DOHH2 (cell line): ENCODE measurements around the gene TJP2.

Source experiments
- H3F3A ChIP-seq: fragments of 200-600 bp; sonication (generic), shearing (Covaris generic); 2 replicates; pipeline ENCODE4 v1.6.0; 2016; ENCODE audit warnings: antibody characterized with exemption, mild to moderate bottlenecking; ENCODE audit not compliant: control insufficient read depth, insufficient read depth
- H3K27ac ChIP-seq: fragments of 200-600 bp; sonication (generic); 2 replicates; pipeline ENCODE4 v1.5.1; 2014; ENCODE audit warnings: low read depth, mild to moderate bottlenecking, low read length, moderate library complexity
- H3K27me3 ChIP-seq: fragments of 200-600 bp; sonication (generic); 2 replicates; pipeline ENCODE4 v1.6.1; 2014; ENCODE audit warnings: mild to moderate bottlenecking, low read length, mixed read lengths; ENCODE audit not compliant: control insufficient read depth
- H3K36me3 ChIP-seq: fragments of 200-600 bp; sonication (generic); 2 replicates; pipeline ENCODE4 v1.6.1; 2014; ENCODE audit warnings: mild to moderate bottlenecking, low read length, moderate library complexity, mixed read lengths; ENCODE audit not compliant: control insufficient read depth
- H3K4me1 ChIP-seq: fragments of 200-600 bp; sonication (generic); 2 replicates; pipeline ENCODE4 v1.6.1; 2014; ENCODE audit warnings: mild to moderate bottlenecking, low read length, mixed read lengths; ENCODE audit not compliant: control insufficient read depth
- H3K4me2 ChIP-seq: fragments of 200-600 bp; sonication (generic); 2 replicates; pipeline ENCODE4 v1.6.0; 2014; ENCODE audit warnings: mild to moderate bottlenecking, low read length, moderate library complexity
- H3K4me3 ChIP-seq: fragments of 200-600 bp; sonication (generic); 2 replicates; pipeline ENCODE4 v1.5.1; 2014; ENCODE audit warnings: mild to moderate bottlenecking, low read length, mixed read lengths
- H3K79me2 ChIP-seq: fragments of 200-600 bp; sonication (generic); 2 replicates; pipeline ENCODE4 v1.6.1; 2014; ENCODE audit warnings: mild to moderate bottlenecking, low read length, mixed read lengths; ENCODE audit not compliant: control insufficient read depth
- H3K9me2 ChIP-seq: fragments of 200-600 bp; sonication (generic); replicated peaks from 2 replicates; pipeline ENCODE4 v1.6.1; 2014; ENCODE audit warnings: mild to moderate bottlenecking, low read length, mixed read lengths; ENCODE audit not compliant: control insufficient read depth
- H3K9me3 ChIP-seq: fragments of 200-600 bp; sonication (generic); 2 replicates; pipeline ENCODE4 v1.6.1; 2014; ENCODE audit warnings: antibody characterized with exemption, low read length, mixed read lengths; ENCODE audit not compliant: control insufficient read depth, insufficient read depth
- H4K20me1 ChIP-seq: fragments of 200-600 bp; sonication (generic); 2 replicates; pipeline ENCODE4 v1.6.0; 2014; ENCODE audit warnings: low read depth, mild to moderate bottlenecking, antibody characterized with exemption, low read length, moderate library complexity; ENCODE audit not compliant: control insufficient read depth, insufficient read depth
- CTCF ChIP-seq: fragments of 200-600 bp; sonication (generic); IDR thresholded peaks from one replicate; pipeline ENCODE4 v1.5.1; 2014; ENCODE audit warnings: antibody characterized with exemption, mild to moderate bottlenecking, low read depth, low read length; ENCODE audit not compliant: poor library complexity, severe bottlenecking
- EZH2phosphoT487 ChIP-seq: fragments of 200-600 bp; sonication (generic); IDR thresholded peaks from 2 replicates; pipeline ENCODE4 v1.6.1; 2017; ENCODE audit warnings: borderline replicate concordance, mild to moderate bottlenecking, antibody characterized with exemption, low read length, moderate library complexity, mixed read lengths

The TJP2 gene

GRCh38 chr9:69188975-69189374 lies 14.9 kb downstream of the TJP2 start:
- Histone ChIP-seq H3K9me2 (no peaks in the 10 kb centered on the region), H3K79me2 (peaks cover 63% of the 10 kb centered on the region)

GRCh38 chr9:69190086-69190862 lies 16.2 kb downstream of the TJP2 start:
- peak overlapping the region; percentile 55 for H3K4me3 ChIP-seq
- peak overlapping the region; percentile 73 for H3K4me2 ChIP-seq
- no peaks in the 10 kb centered on the region for H3K27me3 ChIP-seq
- peaks cover 3% of the 10 kb centered on the region; the same call in 1 of the 2 replicates for H3F3A ChIP-seq
- peaks cover 62% of the 10 kb centered on the region for H3K4me1 ChIP-seq
- H3K79me2 ChIP-seq, result peaks cover 71% of the 10 kb centered on the region
- no peaks in the 10 kb centered on the region for H3K9me3 ChIP-seq
- no peaks in the 10 kb centered on the region for H4K20me1 ChIP-seq
- H3K36me3 ChIP-seq, result no peaks in the 10 kb centered on the region
- peak overlapping the region; percentile 15; the same call in 1 of the 2 replicates for H3K27ac ChIP-seq
- TF ChIP-seq CTCF (no peak), EZH2phosphoT487 (no peak)
- H3K9me2 ChIP-seq, result no peaks in the 10 kb centered on the region

More at GRCh38 chr9:69188975-69189374, 14.9 kb downstream of the TJP2 start:
- no peaks in the 10 kb centered on the region for H3K27me3 ChIP-seq
- H3K9me3 ChIP-seq, result no peaks in the 10 kb centered on the region
- H3K4me3 ChIP-seq, result no peak overlapping the region
- no peak overlapping the region for H3K4me2 ChIP-seq
- H3K4me1 ChIP-seq, result peaks cover 50% of the 10 kb centered on the region
- no peak for TF ChIP-seq EZH2phosphoT487
- TF ChIP-seq CTCF, result no peak
- peaks cover 3% of the 10 kb centered on the region; the same call in 1 of the 2 replicates for H3F3A ChIP-seq
- no peaks in the 10 kb centered on the region for H4K20me1 ChIP-seq
- H3K27ac ChIP-seq, result no peak overlapping the region
- no peaks in the 10 kb centered on the region for H3K36me3 ChIP-seq

- no peaks in the 10 kb centered on the region for H3K36me3 ChIP-seq
- H3K4me2 ChIP-seq, result peak overlapping the region; percentile 73
- peaks cover 67% of the 10 kb centered on the region for H3K4me1 ChIP-seq
- H3K27ac ChIP-seq, result peak overlapping the region; percentile 15; the same call in 1 of the 2 replicates
- H3K9me2 ChIP-seq, result no peaks in the 10 kb centered on the region
- H3K79me2 ChIP-seq, result peaks cover 76% of the 10 kb centered on the region
- no peaks in the 10 kb centered on the region for H3K27me3 ChIP-seq
- H3K4me3 ChIP-seq, result peak overlapping the region; percentile 55
- H4K20me1 ChIP-seq, result no peaks in the 10 kb centered on the region
- H3K9me3 ChIP-seq, result no peaks in the 10 kb centered on the region
- TF ChIP-seq CTCF (no peak), EZH2phosphoT487 (no peak)
- peaks cover 3% of the 10 kb centered on the region; the same call in 1 of the 2 replicates for H3F3A ChIP-seq
Measured at GRCh38 chr9:69190863-69191181, 16.7 kb downstream of the TJP2 start.
